OCI-LY1 (cell line): ENCODE results near the gene DOCK1.

ENCODE experiments used
- CTCF ChIP-seq: fragments of 200-600 bp; sonication (generic), shearing (Covaris generic); IDR thresholded peaks from 2 replicates; pipeline ENCODE4 v1.5.1; 2017; ENCODE audit warnings: mild to moderate bottlenecking, antibody characterized with exemption, low read length, moderate library complexity, mixed read lengths
- EZH2 ChIP-seq: fragments of 200-600 bp; sonication (generic), shearing (Covaris generic); IDR thresholded peaks from 2 replicates; pipeline ENCODE4 v1.8.0; 2017; ENCODE audit warnings: borderline replicate concordance, mixed run types, mild to moderate bottlenecking, antibody characterized with exemption, low read length, moderate library complexity, mixed read lengths

- no peak for TF ChIP-seq CTCF
- TF ChIP-seq EZH2 = no peak
These were observed 9.3 kb downstream of the DOCK1 start for GRCh38 chr10:126914561-126914960.
